ENCODE results near the gene TMEM183A. TPM values are rescaled to one million over a fixed set of nuclear protein-coding genes. Genes with fewer than 3 reads are reported as not detected.

Gene TMEM183A
- total and polyA plus RNA-seq, 9 donors: 42.0 to 72.4 (median 46.6) TPM

GRCh38 chr1:203045336-203045735 is 38.2 kb downstream of the TMEM183A start:
- no peak for TF ChIP-seq CTCF (IDR thresholded peaks at IDR 0.05)
- no peak for TF ChIP-seq POLR2A (IDR thresholded peaks at IDR 0.05)
- no peak for TF ChIP-seq EP300 (IDR thresholded peaks at IDR 0.05)
- DNase-seq: no peak
- Histone ChIP-seq H3K9me3 (no peaks in the 10 kb centered on the region), H3K27me3 (no peaks in the 10 kb centered on the region), H3K4me1 (ENCODE audit: insufficient read depth) (peaks cover 2% of the 10 kb centered on the region), H3K27ac (no peak overlapping the region), H3K36me3 (no peaks in the 10 kb centered on the region), H3K4me3 (no peak overlapping the region)
- intact Hi-C loops (cut with DNase I): no loop called here
- whole genome bisulfite sequencing, 3 donors: 92 to 96% (median 93%) methylated on average over 17 of the region's 17 CpGs

DNA sequence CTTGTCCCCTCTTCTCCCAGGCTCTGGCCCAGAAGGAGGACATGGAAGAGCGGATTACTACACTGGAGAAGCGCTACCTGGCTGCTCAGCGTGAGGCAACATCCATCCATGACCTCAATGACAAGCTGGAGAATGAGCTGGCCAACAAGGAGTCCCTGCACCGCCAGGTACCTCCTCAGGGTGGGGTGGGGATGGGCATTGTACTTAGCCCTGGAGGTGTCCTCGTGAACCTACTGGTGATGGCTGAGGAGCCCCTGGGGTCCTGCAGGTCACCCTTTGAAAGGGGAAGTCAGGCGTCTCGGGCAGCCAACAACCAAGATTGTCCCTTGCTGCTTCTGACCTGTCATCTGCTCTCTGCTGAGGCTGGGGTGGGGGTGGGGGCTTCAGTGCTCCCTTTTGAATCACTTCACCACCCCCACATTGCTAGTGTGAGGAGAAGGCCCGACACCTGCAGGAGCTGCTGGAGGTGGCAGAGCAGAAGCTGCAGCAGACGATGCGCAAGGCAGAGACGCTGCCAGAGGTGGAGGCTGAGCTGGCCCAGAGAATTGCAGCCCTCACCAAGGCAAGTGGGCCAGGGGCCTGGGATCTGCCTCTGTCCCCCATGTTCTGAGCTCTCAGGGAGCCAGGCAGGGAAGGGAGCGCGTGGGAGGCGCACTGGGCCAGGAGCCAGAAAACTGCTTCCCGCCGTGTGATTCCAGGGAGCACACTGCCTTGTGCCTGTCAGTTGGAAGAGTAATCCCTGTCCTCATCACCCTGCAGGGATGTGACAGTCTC is 38.8 kb downstream of the TMEM183A start:
- H3K4me3 ChIP-seq: no peak overlapping the region
- TF ChIP-seq CTCF (IDR thresholded peaks at IDR 0.05): no peak
- TF ChIP-seq EP300 (IDR thresholded peaks at IDR 0.05): no peak
- no peak for TF ChIP-seq POLR2A (IDR thresholded peaks at IDR 0.05)
- H3K27me3 ChIP-seq: no peaks in the 10 kb centered on the region
- WGBS, 3 donors: 73 to 78% (median 74%) methylated on average over 14 to 16 of the region's 16 CpGs
- H3K4me1 ChIP-seq (ENCODE audit: insufficient read depth): peaks cover 2% of the 10 kb centered on the region
- intact Hi-C loops (cut with DNase I): no loop called here
- H3K36me3 ChIP-seq: no peaks in the 10 kb centered on the region
- no peak overlapping the region for H3K27ac ChIP-seq
- H3K9me3 ChIP-seq: no peaks in the 10 kb centered on the region
- DNase-seq: peak in 4 of 5 donors; percentile 39 to 75 (median 48)

DNA sequence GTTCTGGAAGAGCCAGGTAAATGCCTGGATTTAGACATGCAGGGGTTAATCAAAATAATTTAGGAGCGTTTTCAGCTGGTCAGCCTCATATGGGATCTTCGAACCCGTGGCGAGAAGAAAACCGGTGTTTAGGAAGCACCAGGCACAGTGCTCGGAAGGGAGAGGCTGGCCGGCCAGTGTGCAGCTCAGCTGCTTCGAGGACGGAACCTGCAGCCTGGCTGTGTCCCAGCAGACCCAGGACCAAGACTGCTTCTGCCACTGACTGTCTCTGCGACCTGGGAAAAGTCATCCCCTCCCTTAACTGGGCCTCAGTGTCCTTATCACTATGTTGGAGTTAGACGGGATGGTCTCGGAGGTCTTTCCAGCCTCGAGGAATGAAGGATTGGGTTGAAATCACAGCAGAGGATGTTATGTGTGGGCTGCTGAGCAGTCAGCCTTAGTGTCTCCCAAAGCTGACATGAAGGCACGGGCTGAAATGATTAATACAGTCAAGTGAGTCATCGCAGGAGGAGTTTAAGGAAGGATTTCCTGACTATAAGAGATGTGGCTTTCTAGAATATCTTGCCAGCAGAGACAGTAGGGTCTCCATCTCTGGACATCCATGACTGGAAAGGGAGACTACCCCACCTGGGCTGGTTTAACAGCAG is 39.9 kb downstream of the TMEM183A start:
- H3K9me3 ChIP-seq: no peaks in the 10 kb centered on the region
- H3K27ac ChIP-seq: no peak overlapping the region
- no peaks in the 10 kb centered on the region for H3K36me3 ChIP-seq
- H3K4me3 ChIP-seq: no peak overlapping the region
- H3K4me1 ChIP-seq (ENCODE audit: insufficient read depth): peaks cover 7% of the 10 kb centered on the region
- 14 to 23% (median 16%) methylated on average over 15 of the region's 15 CpGs for WGBS, 3 donors
- H3K27me3 ChIP-seq: no peaks in the 10 kb centered on the region
- no peak for DNase-seq
- intact Hi-C loops (cut with DNase I): no loop called here
- TF ChIP-seq CTCF (IDR thresholded peaks at IDR 0.05) (no peak), EP300 (IDR thresholded peaks at IDR 0.05) (no peak), POLR2A (IDR thresholded peaks at IDR 0.05) (no peak)

DNA sequence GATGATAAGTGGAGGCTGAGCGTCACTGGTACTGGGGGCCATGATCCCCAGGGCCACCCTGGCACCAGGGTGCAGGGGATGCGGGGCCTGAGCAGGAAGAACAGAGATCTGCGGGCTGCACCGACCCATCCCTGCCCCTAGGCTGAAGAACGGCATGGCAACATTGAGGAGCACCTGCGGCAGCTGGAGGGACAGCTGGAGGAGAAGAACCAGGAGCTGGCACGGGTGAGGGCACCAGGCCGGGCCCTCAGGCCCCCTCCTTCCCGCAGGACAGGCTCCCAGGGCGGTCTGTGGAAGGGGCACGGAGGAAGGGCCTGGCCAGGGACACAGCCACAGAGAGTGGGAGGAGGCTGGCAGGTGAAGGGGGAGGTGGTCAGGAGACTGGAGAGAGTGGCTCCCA is 40.9 kb downstream of the TMEM183A start:
- Histone ChIP-seq H3K27ac (no peak overlapping the region), H3K4me1 (ENCODE audit: insufficient read depth) (peaks cover 7% of the 10 kb centered on the region), H3K36me3 (no peaks in the 10 kb centered on the region), H3K4me3 (no peak overlapping the region), H3K27me3 (no peaks in the 10 kb centered on the region), H3K9me3 (no peaks in the 10 kb centered on the region)
- WGBS, 3 donors: 91 to 94% (median 93%) methylated on average over 11 of the region's 11 CpGs
- intact Hi-C loops (cut with DNase I): no loop called here
- no peak for DNase-seq
- TF ChIP-seq EP300 (IDR thresholded peaks at IDR 0.05) (no peak), POLR2A (IDR thresholded peaks at IDR 0.05) (no peak), CTCF (IDR thresholded peaks at IDR 0.05) (no peak)

Data from ovary (tissue), 9 donors.